Stimulated activated naive CD8-positive, alpha-beta T cell treated with anti-CD3 and anti-CD28 coated beads, Interleukin-15, Interleukin-2, amounts not matched to agents 100 U/mL and 50 U/mL, for 24 hours (primary cell): ENCODE data around the gene POLG.
A peak's percentile ranks its signal among the peaks of the same experiment; 100 is the strongest.

ENCODE experiments used
- ATAC-seq: fragments of 150-1000 bp; cut with Tn5 transposase; one replicate; pipeline ENCODE4 v1.10.0; 2021
- DNase-seq: peaks from one replicate; pipeline ENCODE4 v3.0.0; 2021

Gene POLG

DNA sequence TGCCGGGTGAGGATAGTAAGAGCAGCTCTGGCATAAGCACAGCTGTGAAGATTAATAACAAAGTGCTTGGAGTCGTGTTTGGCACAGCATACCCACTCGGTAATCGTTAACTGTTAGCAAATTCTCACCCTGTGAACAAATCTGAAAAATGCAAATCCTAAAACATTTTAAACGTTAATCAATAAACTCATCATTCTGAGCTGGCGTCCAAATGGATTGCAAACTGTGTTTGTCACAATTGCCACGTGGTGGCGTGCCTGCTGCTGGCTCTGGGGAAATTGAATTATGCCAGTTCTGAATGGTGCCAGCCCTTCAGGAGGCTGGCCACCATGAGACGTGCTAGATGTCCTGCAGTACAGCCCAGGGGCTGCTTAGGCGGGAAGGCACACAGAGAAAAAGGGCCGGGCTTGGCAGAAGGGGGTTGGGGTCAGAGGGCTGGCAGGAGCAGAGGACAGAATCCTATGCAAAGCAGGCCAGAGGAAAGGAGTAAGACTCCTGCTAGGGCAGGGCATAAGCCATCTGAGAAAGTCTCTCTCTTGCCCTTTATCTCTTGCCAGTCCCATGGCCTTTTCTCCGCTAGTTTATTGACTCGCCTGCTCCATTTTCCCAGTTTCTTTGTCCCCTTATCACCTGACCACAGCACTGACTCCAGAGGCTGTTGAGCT is 22.1 kb upstream of the POLG start:
- ATAC-seq = no peak
- DNase-seq = no peak

GRCh38 chr15:89353991-89354390 is 19.4 kb upstream of the POLG start:
- DNase-seq (no peak), ATAC-seq (no peak)

DNA sequence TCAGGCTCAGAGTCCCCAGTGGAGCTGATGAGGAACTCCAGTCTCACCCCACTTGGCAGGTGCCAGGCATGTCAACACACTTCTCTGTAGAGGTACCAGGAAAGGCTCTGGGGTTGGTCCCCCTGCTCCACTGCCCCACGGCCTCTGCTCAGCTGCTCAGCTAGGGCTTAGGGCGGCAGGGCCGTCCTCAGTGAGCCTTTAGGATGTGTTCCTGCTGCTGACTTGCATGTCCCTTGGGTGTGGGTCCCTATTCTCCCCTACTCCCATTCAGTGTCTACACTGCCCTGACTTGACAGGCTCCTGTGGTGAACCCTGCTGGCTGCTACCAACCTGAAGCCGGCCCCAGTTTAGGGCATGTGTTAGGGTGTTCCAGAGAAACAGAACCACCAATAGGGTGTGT is 17.9 kb upstream of the POLG start:
- peak; percentile 42 for ATAC-seq
- DNase-seq = no peak

DNA sequence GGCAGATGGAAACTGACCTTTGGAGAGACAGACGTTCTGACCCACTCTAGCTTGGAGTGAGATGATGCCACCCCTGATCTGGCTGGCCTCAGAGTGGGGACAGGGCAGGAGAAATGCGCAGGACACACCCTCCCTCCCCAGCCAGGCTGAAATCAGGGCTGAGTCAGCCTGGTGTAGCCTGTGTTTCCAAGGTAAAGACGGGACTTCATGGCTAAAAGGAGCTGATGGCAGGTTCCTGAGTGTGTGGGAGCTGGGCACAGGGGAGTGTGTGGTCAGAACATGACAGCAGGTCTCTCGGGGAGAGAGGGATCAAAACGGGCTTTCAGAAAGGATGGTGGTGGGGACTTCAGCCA is 14.6 kb upstream of the POLG start:
- peak; percentile 36 for ATAC-seq
- no peak for DNase-seq

DNA sequence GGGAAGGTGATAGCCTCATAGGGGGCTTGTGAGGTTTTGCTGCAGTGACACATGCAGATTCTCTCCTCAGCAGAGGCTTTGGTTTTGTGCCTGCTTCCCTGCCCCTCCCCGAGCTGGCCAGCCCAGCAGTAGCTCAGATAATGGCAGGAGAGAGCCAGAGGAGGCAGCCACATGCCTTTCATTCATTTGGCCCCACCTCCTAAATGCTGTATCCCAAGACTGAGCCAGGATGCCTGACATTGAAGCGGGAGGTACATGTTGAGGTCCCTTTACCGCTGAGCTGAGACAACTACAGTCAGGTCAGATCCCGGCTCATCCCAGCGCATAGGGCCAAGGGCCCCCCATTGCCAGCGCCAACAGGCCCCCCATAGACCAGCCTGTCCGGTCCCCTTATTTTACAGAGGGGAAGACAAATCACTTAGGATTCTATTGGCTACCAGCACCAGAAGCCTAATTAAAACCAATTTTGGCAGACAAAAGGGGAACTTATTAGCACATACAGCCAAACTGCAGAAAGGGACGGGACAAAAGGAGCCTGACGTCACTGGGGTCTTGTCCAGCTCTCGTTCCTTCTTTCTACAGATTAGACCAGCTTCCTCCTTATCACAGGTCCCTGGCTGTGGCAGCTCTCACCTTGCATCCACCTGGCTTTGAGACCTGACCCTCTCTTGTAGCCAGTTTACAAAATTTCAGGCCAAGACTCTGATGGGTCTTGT is 12.1 kb upstream of the POLG start:
- DNase-seq = no peak

GRCh38 chr15:89345248-89345647 is 10.6 kb upstream of the POLG start:
- ATAC-seq (no peak), DNase-seq (no peak)

More for the DNA sequence above, 12.1 kb upstream of the POLG start:
- no peak for ATAC-seq

- ATAC-seq (no peak), DNase-seq (no peak)
Measured at GRCh38 chr15:89342840-89343239, 8.2 kb upstream of the POLG start.

- DNase-seq (no peak), ATAC-seq (no peak)
Measured at GRCh38 chr15:89341316-89342005, 6.8 kb upstream of the POLG start.

DNA sequence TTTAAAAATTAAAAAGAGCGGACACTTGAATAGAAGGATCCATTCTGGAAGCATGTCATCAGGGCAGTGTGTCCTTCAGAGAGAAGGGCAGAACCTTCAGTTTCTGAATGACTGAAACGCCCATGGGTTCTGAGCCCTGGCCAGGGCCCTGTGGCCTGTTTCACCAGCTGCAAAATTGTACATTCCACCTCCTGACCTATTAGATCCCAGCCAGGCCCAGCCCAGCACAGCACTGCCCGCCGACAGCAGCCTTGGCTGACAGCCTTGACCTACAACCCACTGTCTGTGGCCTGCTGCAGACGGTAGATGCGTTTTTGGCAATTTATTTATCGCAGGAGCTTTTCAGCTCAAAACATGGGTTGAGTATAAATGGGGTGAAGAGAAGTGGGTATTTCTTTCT is 5.9 kb upstream of the POLG start:
- DNase-seq = no peak
- no peak for ATAC-seq

- no peak for DNase-seq
- no peak for ATAC-seq
Measured at GRCh38 chr15:89338036-89338435, 3.4 kb upstream of the POLG start.

GRCh38 chr15:89335298-89336041 is 846 bp upstream of the POLG start:
- DNase-seq (no peak), ATAC-seq (no peak)

GRCh38 chr15:89333959-89334509 is 590 bp downstream of the POLG start:
- ATAC-seq = no peak
- DNase-seq = no peak

GRCh38 chr15:89333011-89333860 is 1.4 kb downstream of the POLG start:
- no peak for DNase-seq
- ATAC-seq = no peak

DNA sequence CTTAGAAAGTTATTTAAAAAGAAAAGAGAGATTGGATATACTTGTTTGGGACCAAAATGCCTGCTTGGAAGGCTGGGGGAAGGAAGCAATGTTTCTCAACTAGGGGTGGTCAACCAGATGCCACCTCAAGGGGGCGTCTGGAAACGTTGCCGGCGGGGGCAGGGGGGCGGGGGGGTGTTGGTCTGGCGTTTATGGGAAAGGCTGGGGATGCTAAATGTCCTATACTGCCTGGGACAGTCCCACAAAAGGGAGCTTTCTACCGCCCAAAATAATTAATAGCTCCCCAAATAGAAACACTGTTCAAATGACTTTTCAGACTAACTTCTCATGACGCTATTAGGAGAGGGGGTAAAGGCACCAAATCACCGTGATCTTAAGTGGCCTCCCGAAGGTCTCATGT is 2.2 kb downstream of the POLG start:
- ATAC-seq (no peak), DNase-seq (peak; percentile 43)

GRCh38 chr15:89330881-89331595 is 3.6 kb downstream of the POLG start:
- DNase-seq (no peak), ATAC-seq (no peak)

GRCh38 chr15:89330119-89330518 is 4.5 kb downstream of the POLG start:
- ATAC-seq (no peak), DNase-seq (no peak)

DNA sequence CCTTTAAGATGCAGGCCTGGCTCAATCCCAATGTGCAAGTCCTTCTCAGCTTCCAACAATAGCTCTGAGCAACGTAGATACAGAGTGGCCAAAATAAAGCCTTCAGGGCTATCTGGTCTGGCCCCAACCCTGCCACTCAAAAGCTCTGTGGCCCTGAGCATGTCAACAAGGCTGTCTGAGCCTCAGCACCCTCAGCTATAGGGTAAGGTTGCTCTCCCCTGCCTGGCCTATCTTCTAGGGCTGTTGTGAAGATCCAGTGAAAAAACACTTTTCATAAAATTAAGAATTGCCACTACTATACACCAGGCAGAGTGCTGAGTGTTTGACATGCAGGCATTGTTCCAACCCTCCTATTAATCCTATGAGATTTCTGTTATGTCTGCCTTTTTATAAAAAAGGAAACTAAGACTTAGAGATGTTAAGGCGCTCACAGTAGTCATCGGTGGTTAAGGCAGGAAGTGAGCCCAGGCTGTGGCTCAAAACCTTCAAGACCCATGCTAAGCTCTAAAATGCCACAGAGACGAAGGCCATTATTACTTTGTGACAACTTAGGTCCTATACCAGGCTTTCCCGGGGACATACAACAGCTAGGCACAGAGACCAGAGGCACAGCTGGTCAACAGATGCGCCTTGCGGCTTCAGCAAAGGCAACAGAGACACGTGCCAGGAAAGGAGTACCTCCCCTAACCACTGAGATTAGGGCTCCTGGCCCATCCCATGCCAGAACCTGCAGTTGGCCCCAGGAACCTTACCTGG is 5.1 kb downstream of the POLG start:
- DNase-seq (no peak), ATAC-seq (peak; percentile 44)

DNA sequence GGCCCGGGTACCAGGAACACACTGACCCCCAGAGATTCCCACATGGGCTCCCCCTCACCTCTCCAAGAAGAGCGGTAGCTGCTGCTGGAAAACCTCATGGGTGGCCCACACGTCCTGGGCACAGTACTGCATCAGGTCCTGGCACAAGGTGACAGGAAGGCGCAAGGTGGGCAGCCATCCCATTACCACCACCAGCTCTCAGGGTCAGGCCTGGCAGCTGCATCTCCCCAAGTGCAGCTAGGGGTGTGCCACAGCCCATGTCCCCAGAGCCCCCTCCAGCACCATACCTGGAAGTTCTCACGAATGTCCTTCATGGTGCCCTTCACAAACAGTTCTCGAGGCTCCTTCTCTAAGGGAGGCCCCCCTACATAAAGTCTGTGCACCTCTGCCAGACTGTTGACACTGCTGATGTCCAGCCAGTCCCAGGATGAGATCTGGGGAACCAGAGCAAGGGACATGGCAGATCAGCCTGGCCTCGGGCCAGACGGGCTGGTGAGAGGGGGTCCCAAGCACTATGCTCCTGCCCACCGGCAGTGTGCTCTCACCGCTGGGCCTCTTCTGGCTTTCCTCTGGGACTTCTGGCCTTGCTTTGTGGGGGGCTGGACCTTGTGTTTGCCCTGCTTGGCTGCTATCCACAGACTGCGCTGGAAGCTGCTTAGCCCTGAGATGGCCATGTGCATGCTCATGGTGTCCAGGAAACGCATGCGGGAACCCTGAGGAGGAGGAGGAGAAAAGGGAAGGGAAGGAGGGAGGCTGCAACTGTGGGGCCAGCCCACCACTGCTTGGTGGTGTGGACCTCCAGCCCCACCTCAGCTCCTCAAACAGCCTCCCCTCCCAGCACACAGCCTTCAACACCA is 6.0 kb downstream of the POLG start:
- no peak for DNase-seq
- no peak for ATAC-seq

DNA sequence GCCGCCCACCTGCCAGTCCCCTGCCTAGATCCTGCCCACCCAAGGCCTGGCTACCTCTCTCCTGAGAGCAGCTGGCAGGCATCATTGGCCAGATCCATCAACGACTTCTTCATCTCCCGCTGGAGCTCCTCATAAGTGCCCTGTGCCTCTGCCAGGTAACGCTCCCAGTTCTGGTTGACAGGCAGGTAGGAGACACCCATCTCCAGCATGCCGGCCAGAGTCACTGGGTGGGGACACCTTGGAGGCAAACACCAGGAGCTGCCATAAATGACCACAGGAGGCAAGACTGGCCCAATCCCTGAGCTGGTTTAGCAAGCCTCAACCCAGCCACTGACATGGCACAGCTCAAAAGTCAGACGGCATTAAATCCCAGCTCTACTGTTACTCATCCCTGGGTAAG is 7.5 kb downstream of the POLG start:
- no peak for ATAC-seq

More for the DNA sequence above, 7.5 kb downstream of the POLG start:
- DNase-seq = no peak
